Activated CD8-positive, alpha-beta memory T cell treated with anti-CD3 and anti-CD28 coated beads, Interleukin-2, amount 10 ng/mL, durations not matched to agents 7 days and 5 days (primary cell): Measurements from ENCODE around the gene OTUD5. TPM values are rescaled to one million over a fixed set of nuclear protein-coding genes. Genes with fewer than 3 reads are reported as not detected.
"Not testable (repeated sequence)": the region's sequence is repeated elsewhere in the genome, so short reads cannot be mapped to it uniquely, and the experiment has no call there.

ENCODE experiments used
- ATAC-seq: fragments of 150-1000 bp; cut with Tn5 transposase; one replicate; pipeline ENCODE4 v1.10.0; 2021; ENCODE audit warnings: moderate library complexity
- CTCF ChIA-PET: fragments of 350-600 bp; sonication (Branson Sonifier 250); formaldehyde crosslinking; loops from one replicate; lab custom pipeline; 2021; ENCODE audit warnings: antibody characterized with exemption; lab: Charles Lee
- DNase-seq: peaks from one replicate; pipeline ENCODE4 v3.0.0-alpha.2; 2020
- H3K27ac Mint-ChIP-seq: one replicate; pipeline ENCODE4 v1.8.0; 2021; ENCODE audit warnings: mild to moderate bottlenecking, mixed read lengths
- H3K27me3 Mint-ChIP-seq: one replicate; pipeline ENCODE4 v1.8.0; 2021; ENCODE audit warnings: mixed read lengths
- H3K36me3 Mint-ChIP-seq: one replicate; pipeline ENCODE4 v1.8.0; 2021; ENCODE audit warnings: mild to moderate bottlenecking, mixed read lengths
- H3K4me1 Mint-ChIP-seq: one replicate; pipeline ENCODE4 v1.8.0; 2021; ENCODE audit warnings: mixed read lengths
- H3K4me3 Mint-ChIP-seq: one replicate; pipeline ENCODE4 v1.8.0; 2021; ENCODE audit warnings: mild to moderate bottlenecking, moderate library complexity, mixed read lengths
- H3K9me3 Mint-ChIP-seq: one replicate; pipeline ENCODE4 v1.8.0; 2022; ENCODE audit warnings: low read depth, mixed read lengths
- total RNA-seq, 2 experiments: library from RNA; stranded (reverse); gene quantifications; one replicate each; pipeline ENCODE4 v1.2.3, GENCODE V29; 2021

OTUD5 gene
- total RNA-seq, 2 experiments from 2014 or later, result 56.9 to 65.2 TPM

GRCh38 chrX:48893556-48894348 is 63.7 kb downstream of the OTUD5 start:
- Mint-ChIP-seq H3K4me3 (no peak overlapping the region), H3K36me3 (peaks cover 3% of the 10 kb centered on the region), H3K9me3 (no peaks in the 10 kb centered on the region), H3K27me3 (no peaks in the 10 kb centered on the region), H3K4me1 (peaks cover 31% of the 10 kb centered on the region), H3K27ac (no peak overlapping the region)
- ATAC-seq (no peak), DNase-seq (no peak)
- CTCF ChIA-PET, result interaction anchor here (1.8 kb wide), 1 partner anchor 23 kb away, joined by 4 read pairs; no protein-coding TSS in a partner anchor

DNA sequence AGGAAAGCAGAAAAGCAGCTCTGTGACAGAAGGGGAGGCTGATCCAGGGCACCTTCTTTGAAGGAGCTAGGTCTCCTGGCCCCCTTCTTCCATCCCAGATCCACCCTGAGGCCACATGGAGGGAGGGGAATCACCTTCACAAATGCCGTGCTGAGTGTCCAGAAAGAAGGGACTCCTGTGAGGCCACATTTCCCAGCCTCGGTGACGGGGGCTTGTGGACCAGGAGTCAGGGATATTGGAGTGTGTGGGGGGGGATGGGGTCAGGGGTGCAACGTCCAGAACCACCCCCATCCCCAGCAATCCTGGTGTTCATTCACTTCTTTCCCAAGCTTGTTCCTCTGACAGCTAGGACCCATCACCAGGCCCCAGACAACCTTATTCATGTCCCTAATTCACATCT is 64.5 kb downstream of the OTUD5 start:
- peaks cover 3% of the 10 kb centered on the region for H3K36me3 Mint-ChIP-seq
- no peak overlapping the region for H3K4me3 Mint-ChIP-seq
- ATAC-seq (no peak), DNase-seq (no peak)
- peaks cover 30% of the 10 kb centered on the region for H3K4me1 Mint-ChIP-seq
- CTCF ChIA-PET, result interaction anchor here (0.9 to 1.8 kb wide), 3 partner anchors 24 to 52 kb away, joined by 3 to 4 read pairs (median 4); no protein-coding TSS in a partner anchor
- peak overlapping the region; percentile 28 for H3K27ac Mint-ChIP-seq
- no peaks in the 10 kb centered on the region for H3K9me3 Mint-ChIP-seq
- no peaks in the 10 kb centered on the region for H3K27me3 Mint-ChIP-seq

DNA sequence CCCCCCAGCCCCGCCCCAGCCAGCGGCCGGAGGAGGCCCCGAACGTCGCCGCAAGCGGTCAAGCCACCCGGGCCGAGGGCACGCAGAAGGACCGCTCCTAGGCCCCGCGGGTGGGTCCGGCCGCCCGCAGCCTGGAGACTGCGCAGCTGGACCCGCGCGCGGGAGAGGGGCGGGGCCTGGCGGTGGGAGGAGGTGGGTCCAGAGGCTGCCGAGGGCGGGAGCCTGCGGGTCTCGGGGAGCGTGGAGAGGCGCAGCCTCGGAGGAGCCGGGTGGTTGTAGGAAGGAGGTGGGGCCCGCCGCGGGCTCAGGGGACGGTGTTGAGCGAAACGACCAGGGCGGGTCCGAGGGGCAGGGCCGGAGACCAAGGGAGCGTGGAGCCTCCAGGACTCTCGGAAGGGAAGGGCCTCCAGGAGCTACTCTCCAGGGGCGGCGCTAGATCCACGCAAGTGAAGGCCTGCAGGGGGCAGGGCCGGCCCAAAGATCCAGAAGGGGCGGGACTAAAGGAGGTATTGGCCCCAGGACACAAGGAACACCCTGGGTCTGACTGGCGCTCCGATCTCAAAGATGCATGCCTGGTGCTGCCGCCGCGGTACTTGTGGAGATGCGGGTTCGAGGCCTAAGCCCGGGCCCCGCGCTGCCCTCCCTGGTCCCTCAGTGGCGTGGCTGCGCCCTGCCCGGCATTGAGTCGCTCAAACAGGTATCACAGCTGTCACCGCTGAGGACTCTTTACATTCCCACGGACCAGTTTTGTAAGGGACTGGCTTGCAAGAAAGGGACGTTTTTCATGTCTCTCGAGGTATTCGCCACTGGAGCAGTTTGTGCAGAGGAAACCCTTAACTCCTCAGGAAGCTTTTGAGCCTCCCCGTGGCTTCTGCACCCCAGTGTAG is 65.8 kb downstream of the OTUD5 start:
- Mint-ChIP-seq H3K4me1 (peaks cover 26% of the 10 kb centered on the region), H3K27ac (peak overlapping the region; percentile 72), H3K36me3 (peaks cover 3% of the 10 kb centered on the region), H3K9me3 (no peaks in the 10 kb centered on the region), H3K27me3 (no peaks in the 10 kb centered on the region), H3K4me3 (peak overlapping the region; percentile 75)
- ATAC-seq (peak; percentile 95), DNase-seq (peak; percentile 85)
- CTCF ChIA-PET, result interaction anchor here (0.7 to 2.4 kb wide), 12 partner anchors 20 to 276 kb away, joined by 3 to 7 read pairs (median 4); partner anchors contain the start of genes OTUD5 and SLC35A2

- Mint-ChIP-seq H3K36me3 (peaks cover 3% of the 10 kb centered on the region), H3K27me3 (no peaks in the 10 kb centered on the region), H3K27ac (peak overlapping the region; percentile 66), H3K4me3 (peak overlapping the region; percentile 75), H3K4me1 (peaks cover 21% of the 10 kb centered on the region), H3K9me3 (no peaks in the 10 kb centered on the region)
- peak; percentile 50 for ATAC-seq
- CTCF ChIA-PET, result interaction anchor here (0.7 to 2.4 kb wide), 9 partner anchors 21 to 276 kb away, joined by 3 to 7 read pairs (median 4); partner anchors contain the start of genes OTUD5 and SLC35A2
- no peak for DNase-seq
These were observed 66.4 kb downstream of the OTUD5 start for GRCh38 chrX:48890934-48891401.

DNA sequence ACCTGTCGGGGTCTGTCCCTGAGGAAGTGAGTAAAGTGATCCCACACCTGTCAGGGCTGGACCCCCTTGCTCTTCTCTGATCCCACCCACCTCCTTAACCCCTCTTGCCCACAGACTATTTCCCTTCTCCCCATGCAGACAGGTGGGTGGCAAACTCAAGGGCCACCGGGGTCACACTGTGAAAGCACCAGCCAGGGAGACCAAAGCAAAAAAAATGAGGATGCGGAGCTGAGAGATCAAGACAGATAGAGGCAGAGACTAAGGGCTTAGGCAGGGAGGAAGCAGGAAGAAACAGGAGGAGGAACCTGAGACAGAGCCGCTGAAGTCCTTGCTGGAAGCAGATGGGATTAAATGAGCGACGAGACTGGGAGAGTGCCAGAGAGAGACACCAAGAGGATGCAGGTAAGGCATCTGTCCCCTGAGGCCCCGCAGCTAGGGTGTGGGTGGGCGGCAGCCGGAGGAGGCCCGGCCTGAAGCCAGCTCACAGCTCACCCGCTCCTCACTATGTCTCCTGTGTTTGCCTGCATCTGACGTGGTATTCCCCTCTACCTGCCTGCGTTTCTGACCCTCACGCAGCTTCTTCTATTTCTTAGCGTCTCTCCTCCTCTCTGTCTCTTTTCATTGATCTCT is 67.0 kb downstream of the OTUD5 start:
- Mint-ChIP-seq H3K9me3 (no peaks in the 10 kb centered on the region), H3K27me3 (no peaks in the 10 kb centered on the region), H3K4me1 (peaks cover 19% of the 10 kb centered on the region), H3K27ac (peak overlapping the region; percentile 66), H3K4me3 (peak overlapping the region; percentile 75), H3K36me3 (peaks cover 3% of the 10 kb centered on the region)
- DNase-seq, result no peak
- ATAC-seq, result no peak
- CTCF ChIA-PET, result interaction anchor here (1.2 to 2.4 kb wide), 5 partner anchors 21 to 242 kb away, joined by 3 to 7 read pairs (median 5); partner anchors contain the start of gene SLC35A2

DNA sequence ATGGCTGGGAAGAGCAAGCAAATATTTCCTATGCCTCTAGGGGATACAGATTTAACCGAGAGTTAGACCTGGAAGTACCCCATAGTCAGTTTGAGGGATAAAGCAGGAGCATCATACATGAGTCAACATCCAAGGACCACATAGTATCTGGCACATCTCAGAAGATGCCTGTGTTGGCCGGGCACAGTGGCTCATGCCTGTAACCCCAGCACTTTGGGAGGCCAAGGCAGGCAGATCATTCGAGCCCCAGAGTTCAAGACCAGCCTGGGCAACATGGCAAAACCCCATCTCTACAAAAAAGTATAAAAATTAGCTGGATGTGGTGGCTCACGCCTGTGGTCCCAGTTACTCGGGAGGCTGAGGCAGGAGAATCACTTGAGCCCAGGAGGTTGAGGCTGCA is 70.8 kb downstream of the OTUD5 start:
- not testable (repeated sequence) for H3K27me3 Mint-ChIP-seq, DNase-seq, H3K27ac Mint-ChIP-seq, H3K36me3 Mint-ChIP-seq, H3K4me1 Mint-ChIP-seq, ATAC-seq, H3K4me3 Mint-ChIP-seq, H3K9me3 Mint-ChIP-seq
- CTCF ChIA-PET, result interaction anchor here (0.9 kb wide), 1 partner anchor 238 kb away, joined by 3 read pairs; no protein-coding TSS in a partner anchor

- ATAC-seq, result no peak
- Mint-ChIP-seq H3K4me1 (no peaks in the 10 kb centered on the region), H3K27ac (no peak overlapping the region), H3K9me3 (no peaks in the 10 kb centered on the region), H3K4me3 (no peak overlapping the region), H3K27me3 (peaks cover 3% of the 10 kb centered on the region), H3K36me3 (no peaks in the 10 kb centered on the region)
- CTCF ChIA-PET, result no interaction called here
- no peak for DNase-seq
These were observed 73.7 kb downstream of the OTUD5 start for GRCh38 chrX:48883729-48884128.

DNA sequence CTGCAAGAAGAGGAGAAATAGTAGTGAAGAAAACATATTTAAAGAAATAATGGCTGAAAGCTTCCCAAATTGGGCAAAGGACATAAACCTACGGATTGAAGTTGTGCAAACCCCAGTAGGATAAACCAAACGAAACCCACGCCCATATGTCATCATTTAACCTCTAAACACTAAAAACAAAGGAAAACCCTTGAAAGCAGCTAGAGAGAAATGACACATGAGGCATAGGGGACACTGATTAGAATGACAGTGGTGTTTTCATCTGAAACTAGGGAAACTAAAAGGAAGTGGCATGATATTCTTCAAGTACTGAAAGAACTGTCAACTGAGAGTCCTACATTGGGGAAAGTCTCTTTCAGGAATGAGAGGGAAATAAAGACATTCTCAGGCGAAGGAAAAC is 80.5 kb downstream of the OTUD5 start:
- H3K4me1 Mint-ChIP-seq, ATAC-seq, DNase-seq, H3K4me3 Mint-ChIP-seq, H3K36me3 Mint-ChIP-seq, H3K27ac Mint-ChIP-seq, CTCF ChIA-PET, H3K9me3 Mint-ChIP-seq: not testable (repeated sequence)
- H3K27me3 Mint-ChIP-seq, result peaks cover 11% of the 10 kb centered on the region

Other genes starting within 250 kb of the OTUD5 start
- gene GLOD5, start 195.9 kb downstream of the OTUD5 start, total RNA-seq, result not detected
- gene GATA1, start 171.0 kb downstream of the OTUD5 start, total RNA-seq, result not detected
- 100 to 1,000 TPM in 1 of 2 experiments, 10 to 100 TPM in 1; 76.8 to 107 TPM for gene HDAC6, start 155.5 kb downstream of the OTUD5 start, total RNA-seq
- gene ERAS, start 131.1 kb downstream of the OTUD5 start, total RNA-seq, result not detected
- gene PCSK1N, start 122.0 kb downstream of the OTUD5 start, total RNA-seq, result under 1 TPM; 0.21 to 0.93 TPM
- gene TIMM17B, start 59.8 kb downstream of the OTUD5 start, total RNA-seq, result 10 to 100 TPM; 52.9 to 53.2 TPM
- gene PQBP1, start 59.7 kb downstream of the OTUD5 start, total RNA-seq, result 10 to 100 TPM; 65.1 to 86.9 TPM
- 10 to 100 TPM; 13.0 to 21.0 TPM for gene SLC35A2, start 46.0 kb downstream of the OTUD5 start, total RNA-seq
- gene PIM2, start 38.6 kb downstream of the OTUD5 start, total RNA-seq, result 100 to 1,000 TPM; 168 to 252 TPM
- gene KCND1, start 14.2 kb upstream of the OTUD5 start, total RNA-seq, result 1 to 10 TPM; 2.9 to 5.5 TPM
- 100 to 1,000 TPM; 104 to 126 TPM for gene GRIPAP1, start 44.7 kb upstream of the OTUD5 start, total RNA-seq
- gene TFE3, start 85.8 kb upstream of the OTUD5 start, total RNA-seq, result 10 to 100 TPM; 29.4 to 34.1 TPM
- gene CCDC120, start 101.4 kb upstream of the OTUD5 start, total RNA-seq, result 1 to 10 TPM; 6.9 to 7.9 TPM
- 10 to 100 TPM; 21.4 to 21.6 TPM for gene PRAF2, start 116.4 kb upstream of the OTUD5 start, total RNA-seq
- gene WDR45, start 122.3 kb upstream of the OTUD5 start, total RNA-seq, result 10 to 100 TPM; 34.8 to 50.5 TPM
- gene GPKOW, start 166.1 kb upstream of the OTUD5 start, total RNA-seq, result 10 to 100 TPM; 25.7 to 29.6 TPM
- 1 to 10 TPM; 1.1 to 2.0 TPM for gene MAGIX, start 205.2 kb upstream of the OTUD5 start, total RNA-seq
- 10 to 100 TPM; 21.9 to 44.7 TPM for gene PLP2, start 214.3 kb upstream of the OTUD5 start, total RNA-seq
- 10 to 100 TPM; 21.1 to 24.7 TPM for gene PRICKLE3, start 228.8 kb upstream of the OTUD5 start, total RNA-seq
- gene SYP, start 242.6 kb upstream of the OTUD5 start, total RNA-seq, result 1 to 10 TPM; 1.9 to 3.9 TPM